ENCODE data around the gene A1BG.

DNA sequence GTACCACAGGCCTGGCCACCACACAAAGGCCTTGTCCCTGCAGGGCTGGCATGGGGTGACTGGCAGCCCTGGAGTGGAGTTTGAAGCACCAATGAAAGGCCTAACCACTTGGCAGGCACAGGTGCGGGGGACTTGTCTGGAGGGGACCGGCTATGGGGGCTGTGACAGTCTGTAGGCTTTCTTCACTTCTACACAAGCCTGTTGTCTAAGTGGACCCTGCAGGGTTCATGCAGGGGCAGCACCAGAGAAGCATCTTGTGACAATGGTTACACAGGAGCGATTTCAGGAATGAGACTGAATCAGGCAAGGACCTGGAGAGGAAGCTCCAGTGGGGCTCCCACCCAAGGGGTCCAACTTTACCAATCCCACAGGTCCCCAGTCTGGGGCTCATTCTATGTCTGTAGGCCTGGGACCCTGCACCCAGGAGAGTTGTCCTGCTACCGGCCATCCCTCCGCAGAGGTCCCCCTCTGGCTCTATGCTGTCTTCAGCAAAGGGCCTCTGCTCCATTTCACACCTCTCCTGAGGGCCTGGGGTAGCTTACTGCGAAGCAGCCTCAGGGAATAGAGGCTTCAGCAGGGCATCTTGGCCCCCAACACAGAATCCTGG, 29.8 kb upstream of the A1BG start:
- no peak for TF ChIP-seq EZH2 (IDR thresholded peaks at IDR 0.05)
- TF ChIP-seq POLR2AphosphoS5 (IDR thresholded peaks at IDR 0.05; ENCODE audit: borderline replicate concordance, low read depth, low read length), result no peak

Measured in SK-N-MC (cell line).